OCI-M1 (cell line): ENCODE results near the gene TIPARP.
"Not testable (repeated sequence)": the region's sequence is repeated elsewhere in the genome, so short reads cannot be mapped to it uniquely, and the experiment has no call there.

ENCODE experiments used
- DNase-seq: peaks from one replicate; lab custom pipeline; 2025; lab: John Stamatoyannopoulos, UW

TIPARP gene

DNA sequence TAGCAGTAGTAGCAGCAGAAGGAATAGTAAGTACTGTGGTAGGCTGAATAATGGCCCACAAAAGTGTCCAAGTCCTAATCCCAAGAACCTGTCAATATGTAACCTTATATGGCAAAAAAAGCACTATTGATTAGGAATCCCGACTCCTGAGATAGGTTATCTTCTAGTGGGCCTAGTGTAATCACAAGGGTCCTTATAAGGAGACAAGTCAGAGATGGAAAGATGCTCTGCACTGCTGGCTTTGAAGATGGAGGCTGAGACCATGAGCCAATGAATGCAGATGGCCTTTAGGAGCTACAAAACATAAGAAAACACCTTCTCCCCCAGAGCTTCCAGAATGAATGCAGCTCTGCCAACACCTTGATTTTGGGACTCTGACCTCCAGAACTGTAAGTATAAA is 36.0 kb downstream of the TIPARP start:
- no peak for DNase-seq

DNA sequence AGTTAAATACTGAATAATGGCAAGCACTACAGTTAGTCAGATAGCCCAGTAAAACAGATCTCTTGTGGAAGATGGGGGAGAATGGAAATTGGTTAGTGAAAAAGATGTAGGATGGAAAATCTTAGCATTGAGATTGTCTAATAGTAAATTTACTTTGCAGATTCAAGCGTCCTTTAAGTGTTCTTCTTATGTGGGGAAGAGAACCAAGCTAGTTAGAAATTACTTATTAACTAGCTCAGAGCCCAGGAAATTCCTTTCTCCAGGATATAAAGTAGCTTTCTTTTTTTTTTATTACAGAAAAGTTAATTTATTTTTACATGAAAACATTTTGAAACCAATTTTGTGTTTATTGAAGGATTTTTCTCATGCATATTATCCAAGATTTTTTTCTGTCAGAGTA is 36.7 kb downstream of the TIPARP start:
- DNase-seq: no peak

DNA sequence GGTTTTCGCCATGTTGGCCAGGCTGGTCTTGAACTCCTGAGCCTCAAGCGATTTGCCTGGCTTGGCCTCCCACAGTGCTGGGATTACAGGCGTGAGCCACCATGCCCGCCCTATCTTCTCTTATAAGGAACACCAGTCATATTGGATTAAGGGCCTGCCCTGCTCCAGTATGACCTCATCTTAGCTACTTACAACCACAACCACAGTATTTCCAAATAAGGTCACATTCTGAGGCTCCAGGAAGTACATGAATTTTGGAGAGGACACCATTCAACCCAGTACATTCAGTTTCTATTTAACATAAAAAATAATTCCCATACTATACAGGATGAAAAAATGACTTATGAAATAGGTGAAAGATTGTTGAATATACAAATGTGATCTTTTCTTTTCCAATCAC is 37.6 kb downstream of the TIPARP start:
- peak; percentile 38 for DNase-seq

DNA sequence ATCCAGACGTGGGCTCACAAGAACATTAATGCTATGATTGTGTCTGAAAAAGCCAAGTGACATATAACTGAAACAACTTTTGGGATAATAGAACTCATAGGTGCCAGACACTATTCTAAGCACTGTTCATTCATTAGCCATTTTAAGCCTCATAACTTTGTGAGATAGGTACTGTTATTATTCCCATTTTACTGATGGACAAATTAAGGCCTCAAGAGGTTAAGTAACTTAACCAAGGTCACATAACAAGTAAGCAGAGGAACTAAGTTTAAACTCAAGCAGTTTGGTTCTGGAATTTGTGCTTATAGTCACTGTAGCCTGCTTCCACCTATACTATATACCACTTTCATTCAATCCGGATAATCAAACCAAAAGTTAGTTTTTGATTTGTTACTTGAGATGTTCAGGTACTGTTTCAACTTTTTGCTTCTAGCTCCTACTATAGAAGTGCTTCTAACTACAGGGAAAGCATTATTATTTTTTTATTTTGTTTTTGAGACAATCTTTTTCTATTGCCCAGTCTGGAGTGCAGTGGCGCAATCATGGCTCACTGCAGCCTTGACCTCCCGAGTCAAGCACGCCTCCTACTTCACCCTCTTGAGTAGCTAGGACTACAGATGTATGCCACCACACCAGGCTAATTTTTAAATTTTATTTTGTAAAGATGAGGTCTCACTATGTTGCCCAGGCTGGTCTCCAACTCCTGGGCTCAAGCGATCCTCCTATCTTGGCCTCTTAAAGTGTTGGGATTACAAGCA is 41.9 kb downstream of the TIPARP start:
- no peak for DNase-seq

DNA sequence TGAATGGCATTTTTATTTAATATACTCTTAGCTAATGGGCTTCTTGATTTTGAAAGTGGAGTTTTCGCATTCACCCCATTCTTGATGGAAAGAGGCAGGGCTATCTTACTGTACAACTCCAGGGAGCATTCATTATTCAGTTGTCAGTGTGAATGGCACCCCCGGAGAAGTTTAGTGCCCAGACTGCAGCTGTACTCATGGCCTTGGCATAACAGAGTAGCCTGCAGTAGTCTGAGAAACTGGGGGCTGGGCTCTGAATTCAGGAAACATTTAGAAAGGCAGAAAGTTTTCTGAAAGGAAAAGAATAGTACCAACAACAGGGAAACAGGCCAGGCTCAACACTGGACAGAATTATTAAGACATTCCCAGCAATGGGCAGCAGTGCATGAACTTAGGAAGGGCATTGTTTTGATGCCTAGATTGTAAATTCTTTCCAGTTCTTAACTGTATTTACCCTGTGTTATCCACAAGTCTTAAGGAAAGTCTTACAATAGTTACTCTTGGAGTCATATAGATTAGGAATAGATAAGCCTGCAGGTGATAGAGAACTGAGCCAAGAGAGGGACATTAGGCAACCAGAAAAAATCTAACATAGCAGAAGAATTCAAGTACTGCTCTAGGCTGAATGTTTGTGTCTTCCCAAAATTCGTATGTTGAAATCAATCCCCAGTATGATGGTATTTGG is 44.4 kb downstream of the TIPARP start:
- DNase-seq: no peak

DNA sequence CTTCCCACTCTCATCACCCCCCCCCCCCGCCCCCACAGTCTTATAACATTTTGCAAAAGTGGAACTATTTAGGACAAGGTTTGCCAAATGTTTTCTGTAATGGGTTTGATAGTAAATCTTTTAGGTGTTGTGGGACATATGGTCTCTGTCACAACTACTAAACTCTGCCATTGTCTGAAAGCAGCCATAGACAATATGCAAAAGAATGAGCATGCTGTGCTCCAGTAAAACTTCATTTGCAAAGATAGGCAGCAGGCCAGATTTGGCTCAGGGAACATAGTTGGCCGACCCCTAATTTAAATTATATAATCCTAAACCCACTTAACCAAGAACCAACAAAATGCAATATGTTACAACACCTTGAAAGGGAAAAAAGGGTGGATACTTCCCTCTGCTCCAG is 46.4 kb downstream of the TIPARP start:
- no peak for DNase-seq

DNA sequence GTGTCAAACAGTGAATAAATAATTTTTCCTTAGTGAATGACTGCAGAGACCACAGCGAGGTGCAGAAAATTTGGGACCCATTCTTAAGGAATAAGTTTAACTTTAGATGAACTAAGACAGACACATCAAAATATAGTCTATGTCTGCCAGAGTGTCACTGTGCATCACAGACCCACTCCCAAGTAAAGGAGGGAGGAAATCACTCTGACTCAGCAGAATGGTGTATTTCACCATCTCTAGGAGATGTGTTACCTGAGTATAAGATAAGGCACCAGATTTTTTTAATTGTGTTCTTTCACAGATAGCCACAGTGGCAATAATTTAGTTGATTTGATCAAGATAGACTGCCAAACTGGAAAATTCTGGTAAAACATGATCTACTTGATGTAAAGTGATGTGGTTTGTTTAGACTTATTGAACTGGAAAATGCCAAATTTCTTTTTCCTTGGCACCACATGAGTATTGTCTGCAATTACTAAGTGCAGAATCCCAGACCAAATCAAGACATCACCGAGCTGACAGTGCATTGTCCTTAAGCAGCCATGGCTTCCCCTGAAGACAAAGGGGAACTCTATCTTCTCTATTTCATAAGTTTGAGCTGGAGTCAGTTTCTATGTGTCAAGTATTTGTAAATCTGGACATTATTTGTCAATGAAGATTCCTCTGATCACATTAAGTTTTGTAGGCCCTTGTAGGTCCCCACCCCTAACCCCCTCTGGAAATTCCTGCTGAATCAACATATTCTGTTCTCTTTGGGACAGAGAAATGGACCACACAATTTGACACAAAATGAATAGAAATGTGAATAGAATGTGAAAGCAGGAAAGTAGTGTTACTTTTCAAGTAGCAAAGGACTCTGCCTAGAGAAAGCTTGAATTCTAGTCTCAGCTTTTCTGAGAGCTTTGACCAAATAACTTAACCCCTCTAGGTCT is 47.6 kb downstream of the TIPARP start:
- DNase-seq: peak; percentile 5

DNA sequence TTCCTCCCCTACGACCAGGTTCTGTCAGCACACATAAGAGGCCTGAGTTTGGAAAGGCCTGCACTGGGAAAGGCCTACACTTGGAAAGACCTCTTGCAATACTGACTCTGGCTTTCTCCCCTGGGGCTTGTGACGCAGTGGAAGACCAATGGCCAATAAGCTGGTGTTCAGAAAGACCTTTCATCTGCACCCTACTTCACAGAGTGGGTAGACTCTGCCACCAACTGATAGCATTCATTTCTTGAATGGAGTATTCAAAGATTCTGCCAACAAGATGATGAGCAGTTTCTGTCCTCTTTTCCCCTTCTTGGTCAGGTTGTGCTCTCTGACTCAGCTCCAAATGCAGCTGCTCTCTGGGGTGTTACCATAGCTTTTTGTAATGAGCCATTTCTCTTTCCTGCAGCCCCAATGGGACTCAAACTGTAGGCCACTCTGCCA is 48.8 kb downstream of the TIPARP start:
- DNase-seq: no peak

DNA sequence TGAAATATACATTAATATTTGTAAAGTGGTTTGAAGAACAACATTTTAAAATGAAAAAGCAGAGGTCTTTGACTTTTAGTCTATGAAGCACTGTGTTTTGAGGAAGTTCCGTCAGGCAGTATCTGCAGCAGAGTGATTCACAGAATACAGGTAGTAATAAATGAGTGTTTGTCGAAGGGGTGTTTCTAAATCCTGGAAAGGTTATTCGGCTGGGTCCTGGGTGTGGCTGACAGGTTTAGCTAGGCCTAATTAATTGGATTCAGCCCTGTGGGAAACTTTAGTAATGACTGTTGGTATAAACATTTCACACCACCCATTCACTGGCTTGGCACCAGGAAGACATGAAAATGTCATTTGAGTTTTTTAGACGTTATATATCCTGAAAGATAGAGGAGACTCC is 51.3 kb downstream of the TIPARP start:
- DNase-seq: peak; percentile 7

DNA sequence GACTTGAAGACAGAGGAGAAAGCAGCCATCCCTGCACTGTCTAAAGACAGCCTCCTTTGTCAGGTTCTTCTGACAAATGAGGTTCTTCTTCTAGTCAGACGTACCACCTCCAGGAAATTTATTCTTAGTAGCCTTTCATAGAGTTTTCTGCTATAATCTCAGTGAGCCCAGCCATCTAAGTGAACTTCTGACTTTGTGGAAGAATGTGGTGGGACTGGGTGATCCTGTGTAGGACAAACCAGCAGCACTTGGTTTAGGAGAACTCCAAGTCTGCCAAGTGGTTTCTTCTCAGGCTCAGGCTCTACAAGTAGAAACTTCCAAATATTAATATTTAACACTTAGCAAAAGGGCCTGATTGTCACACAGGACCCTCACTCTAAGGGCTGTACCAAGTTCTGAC is 52.1 kb downstream of the TIPARP start:
- no peak for DNase-seq

DNA sequence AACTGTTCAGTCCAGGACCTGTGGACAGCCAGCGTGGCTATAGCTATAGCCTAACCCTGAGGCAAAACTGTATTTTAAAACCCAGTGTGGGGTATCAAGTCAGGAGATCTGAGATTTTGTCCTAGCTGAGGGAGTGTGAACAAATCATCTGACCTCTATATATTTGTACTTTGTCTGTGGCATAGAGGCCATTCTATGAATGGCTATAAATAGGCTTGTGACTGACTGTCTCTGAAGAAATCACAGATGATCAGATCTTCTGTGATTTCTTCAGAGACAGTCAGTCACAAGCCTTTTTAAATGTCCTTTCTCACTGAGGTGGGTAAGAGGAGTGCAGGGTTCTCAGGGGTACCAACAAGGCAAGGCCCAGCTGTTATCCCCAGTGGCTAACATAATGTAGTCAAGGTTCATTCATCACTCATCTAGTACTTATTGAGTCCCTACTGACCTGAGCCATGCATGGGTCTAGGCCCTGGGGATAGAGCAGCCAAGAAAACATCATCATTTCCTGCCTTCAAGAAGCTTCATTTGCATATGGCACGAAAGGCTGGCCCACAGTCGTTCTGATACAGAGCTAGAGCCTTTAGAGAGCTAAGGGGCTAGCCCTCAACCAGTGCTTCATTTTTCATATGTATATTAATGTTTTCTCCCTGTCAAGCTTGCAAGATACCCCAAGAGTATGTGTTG is 53.3 kb downstream of the TIPARP start:
- no peak for DNase-seq

DNA sequence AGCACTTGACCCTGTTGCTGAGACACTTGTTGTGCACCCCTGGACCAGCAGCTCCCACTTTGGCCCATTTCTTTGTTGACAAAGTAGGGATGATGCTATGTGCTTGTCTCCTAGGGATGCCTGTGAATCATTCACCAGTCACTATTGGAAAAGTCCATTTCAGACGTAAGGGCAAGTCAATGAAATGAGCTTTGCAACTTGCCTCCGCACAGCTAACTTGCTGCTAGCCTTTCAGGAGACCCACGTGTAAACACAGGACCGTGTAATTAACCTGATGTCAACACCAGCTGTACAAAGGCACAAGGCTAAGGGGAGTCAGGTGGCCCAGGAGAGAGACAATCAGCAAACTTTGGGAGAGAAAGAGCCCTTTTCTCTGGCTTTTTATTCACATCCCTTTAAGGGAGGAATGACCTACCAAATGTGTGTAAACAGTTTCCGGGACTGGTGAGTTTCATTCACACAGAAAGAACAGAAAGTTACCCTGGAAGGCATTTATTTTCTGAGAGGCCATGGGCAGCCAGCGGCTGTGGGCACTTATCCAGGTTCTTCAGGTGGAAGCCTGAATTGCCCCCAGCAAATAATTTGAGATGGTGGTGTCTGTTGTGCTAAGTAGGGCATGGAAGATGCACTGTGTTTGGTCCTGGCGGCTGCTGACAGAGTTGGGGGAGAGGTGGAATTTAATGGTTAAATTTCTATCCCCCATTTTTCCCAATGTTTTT is 54.0 kb downstream of the TIPARP start:
- DNase-seq: no peak

DNA sequence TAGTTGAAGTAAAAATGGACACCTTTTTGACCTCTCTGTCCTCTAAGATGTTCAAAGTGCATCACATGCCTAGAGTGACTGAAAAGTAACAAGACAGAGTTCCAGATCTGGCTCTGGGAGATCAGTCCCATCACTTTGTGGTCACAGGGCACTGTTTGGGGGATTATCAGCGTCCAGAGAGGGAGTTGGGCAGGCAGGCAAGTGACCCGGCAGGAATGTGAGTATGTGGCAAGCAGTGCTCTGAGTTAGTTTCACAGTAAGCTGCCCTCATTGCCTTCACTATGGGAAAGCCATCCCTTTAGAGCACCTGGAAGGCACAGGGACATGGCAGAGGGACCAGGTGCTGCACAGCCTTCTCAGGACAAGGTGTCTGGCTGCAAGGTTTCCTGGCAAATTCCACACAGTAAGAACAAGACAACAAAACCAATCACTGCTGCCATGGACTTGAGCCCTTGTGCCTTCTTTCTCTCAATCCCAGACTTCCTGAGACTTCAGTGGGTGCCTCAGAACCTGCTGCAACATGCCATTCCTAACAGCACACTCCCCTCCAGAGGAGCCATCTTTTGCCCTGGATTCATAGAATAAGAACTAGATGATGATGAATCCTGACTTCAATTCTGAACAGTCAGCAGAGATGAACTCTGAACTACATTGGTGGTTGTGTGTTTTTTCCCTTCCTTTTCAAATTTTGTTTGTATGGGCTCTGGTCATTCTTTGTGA is 55.2 kb downstream of the TIPARP start:
- DNase-seq: peak; percentile 3

DNA sequence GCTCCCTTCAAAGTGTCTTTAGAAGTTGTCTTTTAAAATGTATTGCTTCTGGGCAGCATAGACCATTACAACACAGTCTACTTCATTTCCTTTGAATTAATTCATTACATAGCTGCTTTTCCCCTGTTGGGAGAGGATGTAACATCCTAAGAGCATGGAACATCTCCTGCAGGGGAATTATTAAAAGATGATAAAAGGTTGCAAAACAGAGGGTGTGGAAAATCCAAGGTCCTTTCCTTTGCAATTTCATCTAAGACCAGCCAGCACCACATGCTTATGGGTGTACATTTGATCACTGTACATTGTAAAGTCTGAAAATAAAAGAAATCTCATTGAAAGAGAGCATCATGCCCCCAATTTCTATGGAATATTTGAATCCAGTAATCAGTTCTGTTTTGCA is 57.4 kb downstream of the TIPARP start:
- no peak for DNase-seq

DNA sequence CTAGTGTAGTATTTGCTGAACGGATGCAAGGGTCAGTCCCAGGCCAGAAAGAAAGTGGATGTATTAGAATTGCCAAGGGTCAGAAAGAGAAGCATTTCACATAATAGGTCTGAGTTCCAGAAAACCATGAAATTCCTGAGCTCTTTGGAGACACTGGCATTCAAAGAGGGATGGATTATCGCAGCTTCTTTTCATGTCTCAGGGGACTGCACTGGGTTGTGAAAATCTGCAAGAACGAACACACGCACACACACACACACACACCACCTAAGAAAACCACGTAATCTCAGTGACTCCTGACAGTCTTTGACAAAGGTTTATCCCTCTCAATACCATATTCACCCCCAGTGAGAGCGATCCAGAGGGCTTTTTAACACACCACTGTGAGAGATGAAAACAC is 57.9 kb downstream of the TIPARP start:
- DNase-seq: no peak

DNA sequence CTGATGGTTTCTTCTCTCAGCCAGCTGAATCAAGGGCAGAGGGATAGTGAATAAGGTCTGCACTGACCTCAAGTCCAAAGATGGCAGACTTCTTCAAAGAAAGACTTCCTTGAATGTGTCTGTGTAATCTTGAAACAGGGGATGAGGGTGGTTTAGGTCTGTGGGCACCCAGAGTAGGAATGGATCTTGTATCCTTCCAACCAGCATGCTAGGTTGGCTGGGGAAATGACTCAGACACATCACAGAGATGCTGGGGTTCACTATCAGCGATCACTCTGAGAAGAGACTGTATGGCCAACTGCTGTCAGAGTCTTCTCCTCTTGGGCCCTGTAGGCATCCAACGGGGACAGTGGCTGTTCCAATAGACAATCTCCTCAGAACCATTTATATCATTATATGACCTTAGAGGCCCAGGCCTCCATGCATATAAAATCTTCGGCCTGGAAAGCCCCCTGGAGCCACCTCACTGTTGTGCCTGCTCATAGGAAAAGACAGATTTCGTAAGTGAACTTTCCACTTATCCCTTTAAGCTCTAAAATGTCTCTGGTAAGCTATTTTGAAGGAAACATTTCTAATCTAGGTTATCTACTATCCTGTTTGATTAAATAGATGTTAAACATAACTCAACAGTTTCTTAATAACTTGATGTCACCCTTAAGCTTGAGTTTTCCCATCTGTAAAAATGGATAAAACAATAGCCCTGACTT is 58.5 kb downstream of the TIPARP start:
- no peak for DNase-seq

DNA sequence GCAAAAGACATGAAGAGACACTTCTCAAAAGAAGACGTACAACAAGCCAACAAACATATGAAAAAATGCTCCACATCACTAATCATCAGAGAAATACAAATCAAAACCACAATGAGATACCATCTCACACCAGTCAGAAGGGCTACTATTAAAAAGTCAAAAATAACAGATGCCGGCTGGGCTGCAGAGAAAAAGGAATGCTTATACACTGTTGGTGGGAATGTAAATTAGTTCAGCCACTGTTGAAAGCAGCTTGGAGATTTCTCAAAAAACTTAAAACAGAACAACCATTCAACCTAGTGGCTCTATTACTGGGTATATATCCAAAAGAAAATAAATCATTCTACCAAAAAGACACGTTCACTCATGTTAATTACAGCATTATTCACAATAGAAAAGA is 60.3 kb downstream of the TIPARP start:
- DNase-seq: not testable (repeated sequence)

DNA sequence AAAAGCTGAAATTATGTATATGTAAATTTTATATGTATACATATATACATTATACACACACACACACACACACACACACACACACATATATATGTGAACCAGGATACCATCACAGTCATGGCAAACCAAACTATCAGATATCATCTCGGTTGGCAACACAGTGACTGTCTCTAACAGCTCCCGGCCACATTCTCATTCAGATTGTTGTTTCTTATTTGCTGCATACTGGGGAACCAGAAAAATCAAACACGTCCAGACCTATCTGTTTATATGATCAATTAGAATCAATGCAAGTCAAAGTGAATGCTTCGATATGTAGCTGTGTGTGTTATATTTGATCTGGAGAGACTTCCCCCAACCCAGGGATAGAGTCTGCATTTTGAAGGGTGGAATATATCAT is 61.1 kb downstream of the TIPARP start:
- DNase-seq: no peak

DNA sequence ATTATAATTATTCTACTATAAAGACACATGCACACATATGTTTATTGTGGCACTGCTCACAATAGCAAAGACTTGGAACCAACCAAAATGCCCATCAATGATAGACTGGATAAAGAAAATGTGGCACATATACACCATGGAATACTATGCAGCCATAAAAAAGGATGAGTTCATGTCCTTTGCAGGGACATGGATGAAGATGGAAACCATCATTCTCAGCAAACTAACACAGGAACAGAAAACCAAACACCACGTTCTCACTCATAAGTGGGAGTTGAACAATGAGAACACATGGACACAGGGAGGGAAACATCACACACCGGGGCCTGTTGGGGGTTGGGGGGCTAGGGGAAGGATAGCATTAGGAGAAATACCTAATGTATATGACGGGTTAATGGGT is 62.7 kb downstream of the TIPARP start:
- not testable (repeated sequence) for DNase-seq

DNA sequence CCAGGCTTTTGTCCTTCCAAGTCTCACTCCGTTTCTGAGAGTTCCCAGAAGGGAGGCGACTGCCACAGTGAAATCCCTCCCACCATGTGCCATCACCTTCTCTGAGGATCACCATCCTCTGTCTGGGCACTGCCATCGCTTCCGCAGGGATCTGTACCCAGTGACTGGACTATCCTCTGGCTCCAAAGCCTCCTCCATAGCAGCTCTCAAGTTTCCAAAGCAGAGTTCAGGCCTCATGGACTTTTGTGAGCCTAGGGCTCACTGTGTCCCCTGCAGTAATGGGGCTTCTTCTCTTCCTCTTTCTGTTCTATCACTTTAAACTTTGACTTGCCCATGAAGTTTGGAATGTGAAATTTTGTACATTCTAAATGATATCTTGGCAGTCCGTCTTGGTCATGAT is 63.9 kb downstream of the TIPARP start:
- no peak for DNase-seq
